ENCODE results near the gene ANG.
"Not testable (repeated sequence)": the region's sequence is repeated elsewhere in the genome, so short reads cannot be mapped to it uniquely, and the experiment has no call there.

Gene ANG

GRCh38 chr14:20732979-20733635, 44.5 kb downstream of the ANG start:
- H3K4me3 ChIP-seq (ENCODE audit: low read depth, low read length) = no peak overlapping the region
- in situ Hi-C loops (cut with HindIII; ENCODE audit: low sequenced_read_pairs) = no loop called here
- no peak for TF ChIP-seq CTCF (IDR thresholded peaks at IDR 0.05; ENCODE audit: low read depth, low read length)
- DNase-seq (ENCODE audit: low read depth, low spot score) = no peak

GRCh38 chr14:20733684-20734429, 45.3 kb downstream of the ANG start:
- no peak for DNase-seq (ENCODE audit: low read depth, low spot score)
- no peak for TF ChIP-seq CTCF (IDR thresholded peaks at IDR 0.05; ENCODE audit: low read depth, low read length)
- in situ Hi-C loops (cut with HindIII; ENCODE audit: low sequenced_read_pairs) = no loop called here
- H3K4me3 ChIP-seq (ENCODE audit: low read depth, low read length) = no peak overlapping the region

- H3K4me3 ChIP-seq (ENCODE audit: low read depth, low read length) = no peak overlapping the region
- in situ Hi-C loops (cut with HindIII; ENCODE audit: low sequenced_read_pairs) = no loop called here
- no peak for DNase-seq (ENCODE audit: low read depth, low spot score)
- no peak for TF ChIP-seq CTCF (IDR thresholded peaks at IDR 0.05; ENCODE audit: low read depth, low read length)
Observed at GRCh38 chr14:20734430-20734806, 45.9 kb downstream of the ANG start.

GRCh38 chr14:20738292-20738691, 49.7 kb downstream of the ANG start:
- H3K4me3 ChIP-seq (ENCODE audit: low read depth, low read length); DNase-seq (ENCODE audit: low read depth, low spot score); in situ Hi-C loops (cut with HindIII; ENCODE audit: low sequenced_read_pairs): not testable (repeated sequence)

GRCh38 chr14:20742132-20742531, 53.6 kb downstream of the ANG start:
- no peak for TF ChIP-seq CTCF (IDR thresholded peaks at IDR 0.05; ENCODE audit: low read depth, low read length)
- H3K4me3 ChIP-seq (ENCODE audit: low read depth, low read length) = no peak overlapping the region
- in situ Hi-C loops (cut with HindIII; ENCODE audit: low sequenced_read_pairs) = no loop called here
- DNase-seq (ENCODE audit: low read depth, low spot score) = no peak

GRCh38 chr14:20743556-20743955, 55.0 kb downstream of the ANG start:
- H3K4me3 ChIP-seq (ENCODE audit: low read depth, low read length) = no peak overlapping the region
- DNase-seq (ENCODE audit: low read depth, low spot score) = no peak
- TF ChIP-seq CTCF (IDR thresholded peaks at IDR 0.05; ENCODE audit: low read depth, low read length) = no peak
- in situ Hi-C loops (cut with HindIII; ENCODE audit: low sequenced_read_pairs) = no loop called here

Data from astrocyte of the spinal cord (primary cell).